ENCODE measurements around the gene IFNA21. TPM values are rescaled to one million over a fixed set of nuclear protein-coding genes. Genes with fewer than 3 reads are reported as not detected.

IFNA21 gene
- total RNA-seq, 1 experiment from 2014 or later: not detected

DNA sequence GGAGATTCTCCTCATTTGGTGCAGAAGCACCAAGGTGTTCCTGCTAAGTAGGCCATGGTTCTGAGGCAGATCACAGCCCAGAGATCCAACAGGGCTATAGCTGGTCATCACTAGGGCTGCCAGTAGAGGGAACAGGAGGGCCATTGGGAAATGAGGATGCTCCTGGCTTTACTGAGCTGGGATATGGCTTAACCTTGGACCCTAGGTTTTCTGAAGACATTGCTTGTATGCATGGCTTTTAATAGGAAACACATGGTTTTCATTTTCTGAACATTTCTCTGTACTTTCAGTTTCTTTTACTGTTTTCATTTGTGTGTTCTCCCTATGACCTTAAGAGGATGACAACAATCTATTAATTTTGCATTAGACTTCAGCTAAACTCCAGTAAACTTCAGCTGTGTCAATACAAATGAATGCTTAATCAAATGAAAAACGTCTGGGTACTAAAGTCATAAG, 25.0 kb downstream of the IFNA21 start, which contains the start of gene IFNW1:
Gene IFNW1, minus strand, starts transcription at position 406 of the 456 bp plus-strand sequence. Its CDS starts 262 bp downstream, at position 144.
- DNase-seq (ENCODE audit: low read depth): peak; percentile 7

DNA sequence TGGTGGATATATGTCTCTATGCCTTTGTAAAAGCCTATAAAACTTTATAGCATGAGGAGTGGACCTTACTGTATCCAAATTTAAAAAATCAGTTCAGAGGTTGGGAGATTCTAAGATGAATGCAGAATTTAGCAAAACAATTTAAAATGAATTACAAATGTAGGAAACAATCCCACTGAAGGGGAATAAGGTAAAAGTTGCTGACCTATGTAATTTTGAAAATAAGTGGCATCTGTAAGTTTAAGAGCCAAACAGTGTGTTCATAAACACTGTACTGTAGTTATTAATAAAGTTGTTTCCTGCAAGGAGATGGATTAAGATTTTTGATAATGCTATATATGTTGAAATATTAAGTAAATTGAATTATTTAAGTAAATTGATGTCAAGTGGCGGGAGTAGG, 29.4 kb downstream of the IFNA21 start:
- DNase-seq (ENCODE audit: low read depth): no peak

DNA sequence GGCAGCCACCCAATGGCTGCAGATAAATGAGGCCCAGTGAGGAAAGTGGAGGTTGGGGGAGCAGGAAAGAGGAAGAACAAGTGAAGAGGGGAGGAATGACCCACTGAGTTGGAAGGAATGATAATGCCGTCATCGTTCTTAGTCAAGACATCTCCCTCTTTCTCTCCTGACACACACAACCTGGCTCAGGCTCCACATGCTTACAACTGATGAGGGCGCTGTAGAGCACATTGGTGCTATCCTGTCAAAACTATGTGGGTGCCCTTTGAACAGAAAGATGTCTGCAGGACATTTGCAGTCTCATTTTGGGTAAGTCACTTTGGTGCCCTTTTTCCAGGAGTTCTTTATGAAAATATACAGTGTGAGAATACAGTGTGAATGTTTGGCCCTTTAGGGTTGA, 30.7 kb downstream of the IFNA21 start:
- DNase-seq (ENCODE audit: low read depth): no peak

- DNase-seq (ENCODE audit: low read depth): peak; percentile 47
Measured at GRCh38 chr9:21128186-21128585, 38.3 kb downstream of the IFNA21 start.

GRCh38 chr9:21121595-21122251, 44.7 kb downstream of the IFNA21 start:
- DNase-seq (ENCODE audit: low read depth): no peak

GRCh38 chr9:21121079-21121478, 45.4 kb downstream of the IFNA21 start:
- no peak for DNase-seq (ENCODE audit: low read depth)

GRCh38 chr9:21119093-21119770, 47.2 kb downstream of the IFNA21 start:
- DNase-seq (ENCODE audit: low read depth): no peak

Other genes starting within 250 kb of the IFNA21 start
- gene HACD4, start 135.0 kb downstream of the IFNA21 start, total RNA-seq (2014; rRNA removed; shearing (Covaris generic)): 4.1 TPM in 2 replicates
- gene IFNB1, start 88.7 kb downstream of the IFNA21 start, total RNA-seq (2014; rRNA removed; shearing (Covaris generic)): 0.52 TPM in 1 of 2 replicates, not detected in the other
- not detected in 2 replicates for gene IFNW1, start 24.8 kb downstream of the IFNA21 start, total RNA-seq (2014; rRNA removed; shearing (Covaris generic))
- gene IFNA4, start 20.9 kb upstream of the IFNA21 start, total RNA-seq (2014; rRNA removed; shearing (Covaris generic)): not detected in 2 replicates
- not detected in 2 replicates for gene IFNA7, start 35.5 kb upstream of the IFNA21 start, total RNA-seq (2014; rRNA removed; shearing (Covaris generic))
- gene IFNA10, start 40.5 kb upstream of the IFNA21 start, total RNA-seq (2014; rRNA removed; shearing (Covaris generic)): not detected in 2 replicates
- gene IFNA16, start 50.7 kb upstream of the IFNA21 start, total RNA-seq (2014; rRNA removed; shearing (Covaris generic)): not detected in 2 replicates
- gene IFNA17, start 61.6 kb upstream of the IFNA21 start, total RNA-seq (2014; rRNA removed; shearing (Covaris generic)): not detected in 2 replicates
- gene IFNA14, start 73.3 kb upstream of the IFNA21 start, total RNA-seq (2014; rRNA removed; shearing (Covaris generic)): not detected in 2 replicates
- gene IFNA5, start 138.7 kb upstream of the IFNA21 start, total RNA-seq (2014; rRNA removed; shearing (Covaris generic)): not detected in 2 replicates
- gene KLHL9, start 168.7 kb upstream of the IFNA21 start, total RNA-seq (2014; rRNA removed; shearing (Covaris generic)): 15.9 and 24.5 TPM in 2 replicates
- gene IFNA6, start 184.2 kb upstream of the IFNA21 start, total RNA-seq (2014; rRNA removed; shearing (Covaris generic)): not detected in 2 replicates
- gene IFNA13, start 201.4 kb upstream of the IFNA21 start, total RNA-seq (2014; rRNA removed; shearing (Covaris generic)): not detected in 2 replicates
- not detected in 2 replicates for gene IFNA2, start 218.7 kb upstream of the IFNA21 start, total RNA-seq (2014; rRNA removed; shearing (Covaris generic))
- not detected in 2 replicates for gene IFNA8, start 242.5 kb upstream of the IFNA21 start, total RNA-seq (2014; rRNA removed; shearing (Covaris generic))

Data from M059J (cell line).